ENCODE measurements around the gene RPS6KA5.
"Not testable (repeated sequence)": the region's sequence is repeated elsewhere in the genome, so short reads cannot be mapped to it uniquely, and the experiment has no call there.

Gene RPS6KA5

DNA sequence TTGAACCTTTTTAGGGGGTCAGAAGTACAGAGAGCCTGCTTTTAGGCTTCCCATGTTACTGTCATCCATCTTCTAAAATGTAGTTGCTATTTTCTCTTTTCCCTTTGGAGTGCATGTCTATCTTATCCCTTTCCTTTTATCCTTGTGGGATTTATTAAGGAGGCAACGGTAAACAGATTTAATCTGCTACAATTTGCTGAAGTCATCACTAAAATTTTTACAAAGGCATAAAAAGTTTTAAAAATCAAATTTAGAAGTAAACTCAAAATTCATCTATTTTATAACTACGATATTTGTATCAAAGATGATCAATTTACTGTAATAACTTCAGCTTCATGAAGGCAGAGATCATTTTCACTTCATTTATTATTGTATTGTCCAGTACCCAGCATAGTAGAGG, 118.7 kb downstream of the RPS6KA5 start:
- in situ Hi-C loops (cut with MboI; ENCODE audit: low sequenced_read_pairs) = no loop called here

DNA sequence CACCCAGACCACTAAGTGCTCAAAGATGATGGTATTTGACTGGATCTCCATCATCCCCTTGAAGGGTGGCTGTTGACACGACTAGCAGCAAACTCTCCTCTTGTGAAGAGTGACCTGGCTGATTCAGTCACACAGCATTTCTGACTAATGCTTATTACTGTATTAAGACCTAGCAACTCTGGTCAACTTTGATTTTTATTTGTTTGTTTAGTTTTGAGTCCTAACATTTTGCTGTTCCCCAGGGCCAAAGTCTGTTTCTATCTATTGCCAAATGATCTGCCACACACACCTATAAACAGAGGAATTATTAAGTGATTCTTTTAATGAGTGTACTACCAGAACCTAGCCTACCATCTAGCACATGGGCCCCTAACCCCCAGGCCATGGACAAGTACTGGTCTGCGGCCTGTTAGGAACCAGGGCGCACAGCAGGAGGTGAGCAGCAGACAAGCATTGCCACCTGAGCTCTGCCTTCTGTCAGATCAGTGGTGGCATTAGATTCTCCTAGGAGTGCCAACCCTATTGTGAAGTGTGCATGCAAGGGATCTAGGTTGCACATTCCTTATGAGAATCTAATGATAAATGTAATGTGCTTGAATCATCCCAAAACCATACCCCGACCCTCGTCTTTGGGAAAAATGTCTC, 120.0 kb downstream of the RPS6KA5 start:
- in situ Hi-C loops (cut with MboI; ENCODE audit: low sequenced_read_pairs) = no loop called here

DNA sequence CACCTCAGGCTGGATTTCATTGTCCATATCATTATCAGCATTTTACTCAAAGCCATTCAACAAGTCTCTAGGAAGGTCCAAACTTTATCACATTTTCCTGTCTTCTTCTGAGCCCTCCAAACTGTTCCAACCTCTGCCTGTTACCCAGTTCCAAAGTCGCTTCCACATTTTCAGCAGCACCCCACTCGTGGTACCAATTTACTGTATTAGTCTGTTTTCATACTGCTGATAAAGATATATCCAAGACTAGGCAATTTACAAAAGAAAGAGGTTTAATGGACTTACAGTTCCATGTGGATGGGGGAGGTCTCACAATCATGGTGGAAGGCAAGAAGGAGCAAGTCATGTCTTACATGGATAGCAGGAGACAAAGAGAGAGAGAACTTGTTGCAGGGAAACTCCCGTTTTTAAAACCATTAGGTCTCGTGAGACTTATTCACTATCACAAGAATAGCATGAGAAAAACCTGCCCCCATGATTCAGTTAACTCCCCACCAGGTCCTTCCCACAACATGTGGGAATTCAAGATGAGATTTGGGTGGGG, 121.1 kb downstream of the RPS6KA5 start:
- in situ Hi-C loops (cut with MboI; ENCODE audit: low sequenced_read_pairs) = not testable (repeated sequence)

DNA sequence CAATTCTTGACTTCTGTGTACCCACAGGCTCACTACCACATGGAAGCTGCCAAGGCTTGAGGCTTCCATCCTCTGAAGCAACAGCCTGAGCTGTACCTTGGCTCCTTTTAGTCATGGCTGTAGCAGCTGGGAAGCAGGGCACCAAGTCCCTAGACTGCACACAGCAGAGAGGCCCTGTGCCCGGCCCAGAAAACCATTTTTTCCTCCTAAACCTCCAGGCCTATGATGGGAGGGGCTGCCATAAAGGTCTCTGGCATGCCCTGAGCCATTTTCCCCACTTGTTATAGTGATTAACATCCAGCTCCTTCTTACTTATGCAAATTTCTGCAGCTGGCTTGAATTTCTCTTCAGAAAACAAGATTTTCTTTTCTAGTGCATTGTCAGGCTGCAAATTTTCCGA, 121.8 kb downstream of the RPS6KA5 start:
- in situ Hi-C loops (cut with MboI; ENCODE audit: low sequenced_read_pairs) = no loop called here

DNA sequence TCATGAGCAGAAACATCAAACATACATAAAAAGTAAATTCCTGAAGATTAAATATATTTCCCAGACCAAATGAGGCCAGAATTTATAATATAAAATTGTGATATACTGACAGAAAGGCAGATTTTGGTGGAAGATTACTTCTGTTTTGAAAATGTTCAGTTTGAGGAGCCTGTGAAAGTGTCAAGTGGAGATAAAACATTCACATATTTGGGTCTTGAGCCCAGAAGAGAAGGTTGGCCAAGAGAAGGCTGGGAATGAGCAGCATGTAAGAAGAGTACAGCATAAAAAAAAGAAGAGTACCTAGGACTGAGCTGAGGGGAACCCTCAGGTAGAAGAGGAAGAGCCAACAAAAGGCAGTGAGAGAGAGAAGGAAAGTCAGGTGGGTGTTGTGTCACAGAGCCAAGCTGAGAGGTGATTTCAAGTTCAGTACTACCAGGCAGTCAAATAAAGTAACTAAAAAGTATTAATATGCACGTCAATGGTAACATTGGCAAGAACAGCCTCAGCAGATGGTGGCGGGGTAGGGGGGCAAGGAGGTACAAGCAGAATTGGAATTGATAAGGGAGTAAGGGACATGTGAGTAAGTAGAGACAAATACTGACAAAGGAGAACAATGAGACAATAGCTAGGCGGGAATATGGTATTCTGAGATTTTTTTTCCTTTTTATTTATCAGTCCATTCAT, 123.5 kb downstream of the RPS6KA5 start:
- in situ Hi-C loops (cut with MboI; ENCODE audit: low sequenced_read_pairs) = no loop called here

DNA sequence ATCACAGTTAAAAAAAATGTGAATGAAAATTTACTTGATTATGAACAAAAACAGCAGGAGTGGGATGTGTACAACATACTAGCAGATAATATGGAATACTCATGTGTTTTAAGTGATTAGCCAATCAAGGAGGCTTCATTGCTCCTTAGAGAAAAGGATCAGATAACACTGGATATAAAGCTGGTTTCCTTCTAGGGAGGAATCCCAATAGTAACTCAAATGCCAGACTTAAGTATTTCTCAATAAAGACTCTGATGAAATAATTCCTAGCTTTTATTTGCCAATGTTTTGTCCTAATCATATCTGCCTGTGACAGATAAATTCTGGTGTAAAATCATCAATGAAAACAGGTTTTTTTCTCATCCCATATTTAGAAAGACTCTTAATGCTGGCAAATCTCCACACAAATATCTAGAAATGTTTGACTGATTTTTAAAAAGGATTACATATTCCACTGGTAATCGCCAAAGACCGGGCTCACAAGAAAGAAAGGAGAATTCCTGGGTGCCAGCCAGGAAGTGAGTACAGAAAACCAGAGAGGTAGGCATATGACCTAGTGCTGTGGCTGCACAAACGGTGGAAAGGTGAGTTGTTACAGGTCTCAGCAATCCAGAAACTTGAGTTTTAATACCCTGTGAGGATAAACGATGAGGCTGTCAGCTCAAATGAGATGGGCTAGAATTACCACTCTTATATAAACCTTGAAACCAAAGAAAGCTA, 135.7 kb downstream of the RPS6KA5 start:
- in situ Hi-C loops (cut with MboI; ENCODE audit: low sequenced_read_pairs) = loop anchor here (25.0 kb wide), 1 partner anchor 213 kb away; no protein-coding TSS in a partner anchor

DNA sequence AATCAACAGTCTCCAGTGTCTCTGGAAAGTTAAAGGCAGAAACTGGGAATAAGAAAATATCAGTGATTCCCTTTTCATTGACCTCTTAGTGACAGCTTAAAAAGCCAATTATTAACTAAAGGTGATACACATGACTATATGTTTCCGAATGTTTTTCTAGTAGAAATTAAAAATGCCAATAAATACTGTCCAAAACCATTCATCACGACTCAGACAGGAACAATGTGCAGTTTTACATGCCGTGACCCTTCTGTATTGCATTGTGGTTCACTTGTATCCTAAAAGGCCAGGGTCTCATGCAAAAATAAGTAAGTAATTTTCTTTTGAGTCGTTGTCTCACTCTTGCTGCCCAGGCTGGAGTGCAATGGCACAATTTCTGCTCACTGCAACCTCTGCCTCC, 138.3 kb downstream of the RPS6KA5 start:
- in situ Hi-C loops (cut with MboI; ENCODE audit: low sequenced_read_pairs) = loop anchor here (25.0 kb wide), 1 partner anchor 215 kb away; no protein-coding TSS in a partner anchor

DNA sequence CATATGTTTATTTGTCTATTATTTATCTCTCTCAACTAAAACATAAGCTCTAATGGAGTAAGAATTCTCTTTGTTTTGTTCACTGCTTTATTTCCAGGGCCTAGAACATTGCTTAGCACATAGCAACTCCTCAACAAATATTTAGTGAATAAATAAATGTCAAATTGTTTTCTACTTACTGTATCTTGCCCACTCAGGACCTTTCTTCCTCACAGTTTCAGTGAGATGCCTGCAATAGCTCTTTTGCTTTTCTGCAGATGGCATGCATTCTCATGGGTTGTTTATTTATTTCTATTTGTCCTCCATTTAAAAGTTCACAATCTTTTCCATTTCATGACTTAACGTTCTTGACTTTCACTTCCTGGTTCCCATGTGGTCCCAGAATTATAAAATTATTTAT, 149.3 kb downstream of the RPS6KA5 start:
- in situ Hi-C loops (cut with MboI; ENCODE audit: low sequenced_read_pairs) = loop anchor here (25.0 kb wide), 1 partner anchor 226 kb away; no protein-coding TSS in a partner anchor

DNA sequence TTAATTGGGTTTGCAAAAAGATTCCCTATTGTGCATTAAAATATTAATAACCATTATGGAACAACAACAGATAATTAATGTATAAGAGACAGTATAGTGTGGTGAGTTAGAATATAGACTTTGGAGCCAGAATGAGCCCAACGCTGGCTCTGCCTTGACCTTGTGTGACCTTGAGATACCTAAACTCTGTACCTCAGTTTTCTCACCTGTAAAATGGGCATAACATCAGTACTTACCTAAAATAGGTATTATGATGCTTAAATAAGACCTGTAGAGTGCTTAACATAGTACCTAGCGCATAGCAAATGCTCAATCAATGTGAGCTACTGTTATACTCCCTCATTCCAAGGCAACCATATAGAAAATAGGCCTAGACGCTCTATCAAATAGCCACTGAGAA, 153.3 kb downstream of the RPS6KA5 start:
- in situ Hi-C loops (cut with MboI; ENCODE audit: low sequenced_read_pairs) = loop anchor here (10.0 to 25.0 kb wide), 2 partner anchors 230 to 388 kb away; no protein-coding TSS in a partner anchor

DNA sequence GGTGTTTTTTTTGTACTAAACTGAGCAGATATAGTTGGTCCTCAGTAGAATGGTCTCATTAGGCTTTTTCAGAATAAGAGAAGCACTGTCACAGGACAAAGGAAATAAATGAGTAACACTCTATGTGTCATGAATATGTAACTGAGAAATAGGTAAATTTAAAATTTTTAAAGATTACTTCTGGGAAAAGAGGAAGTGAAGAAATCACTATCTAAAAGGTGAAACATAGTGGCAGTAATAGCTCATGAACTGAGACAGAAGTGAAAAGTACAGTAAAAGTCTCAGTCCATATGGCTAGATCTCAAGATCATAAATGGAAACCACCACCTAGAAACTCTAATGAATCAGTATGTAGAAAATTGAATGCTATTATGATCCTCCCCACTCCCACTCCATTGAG, 154.9 kb downstream of the RPS6KA5 start:
- in situ Hi-C loops (cut with MboI; ENCODE audit: low sequenced_read_pairs) = loop anchor here (10.0 to 25.0 kb wide), 2 partner anchors 232 to 389 kb away; no protein-coding TSS in a partner anchor

DNA sequence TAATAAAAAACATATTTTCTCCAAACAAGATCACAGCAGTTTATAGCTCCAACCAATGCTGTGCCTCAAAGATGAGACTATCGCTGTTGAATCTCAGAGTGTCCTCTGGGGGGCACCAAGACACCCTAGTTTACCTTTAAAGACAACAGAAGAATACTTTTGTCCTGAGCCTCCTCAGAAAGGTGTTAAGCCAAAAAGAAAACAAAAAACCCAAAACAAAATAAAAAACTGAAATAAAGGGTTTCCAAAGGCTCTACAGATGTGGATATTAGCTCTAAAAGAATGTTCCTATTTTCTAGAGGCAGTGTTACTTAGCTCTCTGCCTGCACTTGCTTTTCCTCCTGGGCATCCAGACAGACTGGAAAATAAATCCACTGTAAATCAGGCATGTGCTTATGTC, 157.3 kb downstream of the RPS6KA5 start:
- in situ Hi-C loops (cut with MboI; ENCODE audit: low sequenced_read_pairs) = loop anchor here (10.0 to 25.0 kb wide), 2 partner anchors 234 to 392 kb away; no protein-coding TSS in a partner anchor

DNA sequence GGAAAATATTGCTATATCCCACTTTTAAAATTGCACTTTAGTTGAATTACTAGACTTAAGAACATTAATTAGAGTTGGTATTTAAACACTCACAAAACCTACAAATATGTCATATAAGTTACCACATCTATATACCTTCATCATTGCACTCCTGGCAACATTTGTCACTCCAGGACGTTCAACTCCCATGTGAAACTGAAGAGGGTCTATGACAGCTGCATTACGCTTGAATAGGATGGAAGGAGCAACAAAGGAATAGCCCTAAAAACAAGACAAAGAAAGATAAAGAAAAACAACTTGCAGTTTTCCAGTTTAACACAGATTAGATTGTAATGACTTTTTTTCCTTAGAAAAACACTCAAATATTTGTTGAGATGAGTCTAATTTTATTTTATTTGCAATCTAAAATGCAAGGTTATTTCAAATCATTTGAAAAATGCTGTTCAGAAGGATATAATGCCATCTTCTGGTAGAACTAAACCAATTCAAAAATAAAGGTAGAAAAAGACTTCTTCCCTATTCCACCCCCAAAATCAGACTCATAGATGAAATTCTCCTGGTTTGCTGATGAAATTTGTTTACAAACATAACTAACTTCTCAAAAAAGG, 159.9 kb downstream of the RPS6KA5 start:
- in situ Hi-C loops (cut with MboI; ENCODE audit: low sequenced_read_pairs) = loop anchor here (10.0 to 25.0 kb wide), 2 partner anchors 237 to 394 kb away; no protein-coding TSS in a partner anchor

DNA sequence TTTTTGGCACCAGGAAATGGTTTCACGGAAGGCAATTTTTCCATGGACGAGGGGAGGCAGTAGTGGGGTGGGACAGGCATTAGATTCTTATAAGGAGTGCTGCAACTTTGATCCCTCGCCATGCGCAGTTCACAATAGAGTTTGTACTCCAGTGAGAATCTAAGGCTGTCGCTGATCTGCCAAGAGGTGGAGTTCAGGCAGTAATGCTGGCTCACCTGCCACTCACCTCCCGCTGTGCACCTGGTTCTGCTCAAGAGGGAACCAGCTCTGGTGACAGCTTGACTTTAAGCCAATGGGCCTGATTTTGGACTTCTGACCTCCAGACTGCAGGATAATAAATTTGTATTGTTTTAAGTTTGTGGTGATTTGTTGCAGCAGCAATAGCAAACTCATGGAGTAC, 163.4 kb downstream of the RPS6KA5 start:
- in situ Hi-C loops (cut with MboI; ENCODE audit: low sequenced_read_pairs) = no loop called here

DNA sequence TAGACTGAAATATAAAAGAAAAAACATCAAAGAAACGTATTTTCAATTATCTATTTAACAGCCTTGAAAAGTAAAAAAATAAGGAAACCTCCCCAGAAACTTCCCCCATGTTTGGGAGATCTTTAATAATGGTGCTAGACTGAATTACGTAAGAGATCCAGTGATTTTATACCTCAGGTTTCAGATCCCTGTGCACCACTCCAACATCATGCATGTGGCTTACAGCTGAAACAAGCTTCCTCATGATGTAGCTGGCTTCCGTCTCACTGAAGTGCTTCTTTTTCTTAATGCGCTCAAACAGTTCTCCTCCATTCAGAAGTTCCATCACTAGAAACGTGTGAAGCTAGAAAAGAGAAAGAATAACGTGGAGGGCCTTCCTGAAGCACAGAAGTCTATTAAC, 166.2 kb downstream of the RPS6KA5 start:
- in situ Hi-C loops (cut with MboI; ENCODE audit: low sequenced_read_pairs) = no loop called here

DNA sequence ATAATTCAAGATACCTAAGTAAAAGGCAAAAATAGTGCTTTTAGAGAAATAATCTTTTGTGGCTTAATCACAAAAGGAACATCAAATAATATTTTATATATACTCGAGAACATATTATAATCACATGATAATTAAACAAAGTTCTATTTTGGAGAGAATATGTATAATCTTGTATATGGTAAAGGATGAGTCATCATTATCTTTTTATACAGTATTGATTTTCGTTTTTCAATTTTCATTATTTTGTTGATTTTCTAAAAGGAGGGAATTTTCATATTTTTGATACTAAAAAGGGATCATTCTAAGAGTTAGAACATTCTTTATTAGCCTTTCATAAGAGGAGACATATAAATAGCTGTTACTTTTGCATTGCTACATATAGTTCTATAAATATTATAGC, 166.9 kb downstream of the RPS6KA5 start:
- in situ Hi-C loops (cut with MboI; ENCODE audit: low sequenced_read_pairs) = no loop called here

DNA sequence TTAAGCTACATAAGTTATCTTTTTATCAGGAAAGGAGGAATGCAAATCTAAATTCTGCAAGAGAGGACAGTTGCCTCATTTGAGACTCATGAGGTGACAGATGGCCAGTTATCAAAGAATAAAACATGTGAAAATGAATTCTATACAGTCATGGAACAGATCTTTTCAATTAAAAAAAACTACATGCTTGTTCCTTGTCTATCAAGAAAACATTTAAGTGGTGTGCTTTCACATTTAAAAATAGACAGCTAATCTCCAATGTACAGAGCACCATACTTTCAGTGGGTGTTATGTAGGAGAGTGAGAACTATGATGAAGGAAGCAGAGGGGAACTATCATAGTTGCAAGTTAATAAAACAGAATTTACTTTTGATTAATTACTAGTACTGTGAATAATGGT, 167.5 kb downstream of the RPS6KA5 start:
- in situ Hi-C loops (cut with MboI; ENCODE audit: low sequenced_read_pairs) = no loop called here

DNA sequence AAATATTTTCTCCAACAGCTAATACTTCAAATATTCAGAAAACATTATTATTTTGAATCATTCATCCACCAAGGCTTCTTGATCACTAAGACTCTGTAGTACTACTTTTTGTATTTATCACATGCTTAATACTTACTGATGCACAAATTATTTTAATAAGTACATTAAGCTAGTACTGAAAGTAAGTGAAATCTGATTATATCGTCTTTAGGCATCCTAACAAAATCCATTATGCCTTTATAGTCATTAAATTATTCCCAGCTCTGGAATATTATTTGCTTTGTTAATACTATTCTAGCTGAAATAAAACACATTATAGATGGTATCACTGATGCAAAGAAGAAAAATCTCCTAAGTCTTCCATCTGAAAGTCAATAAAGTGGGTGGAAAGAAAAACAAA, 169.1 kb downstream of the RPS6KA5 start:
- in situ Hi-C loops (cut with MboI; ENCODE audit: low sequenced_read_pairs) = no loop called here

DNA sequence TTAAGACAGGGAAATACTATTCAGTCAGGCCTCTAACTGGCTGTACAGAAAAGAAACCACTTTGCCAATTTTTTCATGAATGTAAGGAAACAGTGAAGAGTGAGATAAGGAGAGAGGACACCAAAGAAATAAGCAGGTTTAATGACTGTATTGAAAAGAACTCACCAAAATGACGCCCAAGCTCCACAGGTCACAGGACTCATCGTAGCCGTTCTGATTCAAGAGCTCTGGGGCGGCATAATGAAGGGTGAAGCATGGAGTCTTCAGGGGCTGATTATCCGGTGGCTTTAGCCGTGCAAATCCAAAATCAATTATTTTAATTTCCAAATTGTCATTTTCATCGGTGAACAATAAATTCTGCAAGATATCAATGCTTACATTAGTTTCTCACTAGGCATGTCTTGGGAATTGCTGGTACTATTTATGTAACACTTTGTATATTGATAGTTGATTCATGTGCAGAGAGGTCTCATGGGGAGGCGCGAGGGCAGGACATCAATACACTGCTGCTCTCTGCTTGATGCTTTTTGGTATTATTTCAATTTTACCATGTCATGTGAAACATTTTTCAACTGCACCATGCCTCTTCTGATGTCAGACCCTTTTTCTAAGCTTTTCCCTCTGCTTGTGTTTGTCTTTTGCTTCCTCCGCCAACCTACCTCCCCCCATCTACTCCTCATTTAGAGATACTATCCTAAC, 170.0 kb downstream of the RPS6KA5 start:
- in situ Hi-C loops (cut with MboI; ENCODE audit: low sequenced_read_pairs) = no loop called here

DNA sequence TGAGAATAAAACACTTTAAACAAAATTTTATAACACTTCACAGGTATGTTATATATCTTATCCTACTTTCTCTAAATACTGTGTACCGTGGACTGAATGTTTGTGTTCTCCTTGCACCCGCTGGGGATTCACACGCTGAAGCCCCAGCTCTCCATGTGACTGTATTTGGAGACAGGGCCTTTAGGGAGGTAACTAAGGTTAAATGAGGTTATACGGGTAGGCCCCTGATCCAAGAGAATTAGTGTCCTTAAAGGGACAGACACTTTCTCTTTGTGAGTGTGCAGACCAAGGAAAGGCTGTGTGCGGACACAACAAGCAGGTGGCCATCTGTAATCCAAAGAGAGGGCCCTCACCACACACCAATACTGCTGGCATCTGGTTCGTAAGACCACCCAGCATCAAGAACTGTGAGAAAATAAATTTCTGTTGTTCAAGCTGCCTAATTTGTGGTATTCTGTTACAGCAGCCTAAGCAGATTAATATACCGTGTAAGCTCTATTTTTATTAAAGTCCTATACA, 174.1 kb downstream of the RPS6KA5 start:
- in situ Hi-C loops (cut with MboI; ENCODE audit: low sequenced_read_pairs) = no loop called here

DNA sequence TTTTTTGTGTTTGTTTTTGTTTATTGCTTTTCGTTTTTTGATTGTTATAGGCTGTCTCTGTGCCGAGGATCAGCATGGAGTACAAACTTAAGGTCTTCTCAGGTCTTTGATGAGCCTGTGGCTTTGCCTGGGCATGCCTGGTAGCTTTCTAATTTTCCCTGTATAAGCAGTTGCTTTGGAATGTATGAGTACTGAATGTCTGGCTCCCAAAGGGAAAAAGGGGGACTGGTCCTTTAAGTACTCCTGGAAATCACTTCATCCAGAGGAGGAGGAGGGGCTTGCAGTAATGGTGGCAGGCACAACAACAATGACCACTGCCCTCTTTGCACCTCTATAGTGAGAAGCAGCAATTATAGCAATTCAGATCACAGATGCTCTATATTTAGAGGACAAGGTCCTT, 176.7 kb downstream of the RPS6KA5 start:
- in situ Hi-C loops (cut with MboI; ENCODE audit: low sequenced_read_pairs) = no loop called here
